Articular chondrocyte of knee joint (primary cell): ENCODE measurements around the gene C1orf52. TPM values are rescaled to one million over a fixed set of nuclear protein-coding genes. Genes with fewer than 3 reads are reported as not detected.

ENCODE experiments used
- small RNA-seq: library from RNA; depleted of rRNA; stranded (forward); fragments of <200 nt; gene quantifications from one replicate; pipeline ENCODE3, GENCODE V24; 2012
- total RNA-seq: library from RNA; depleted of rRNA; stranded (reverse); fragments of >200 nt; gene quantifications from 2 replicates; pipeline ENCODE4 v1.2.3, GENCODE V29; 2012

C1orf52 gene
- total RNA-seq = 13.5 and 14.6 TPM in 2 replicates

DNA sequence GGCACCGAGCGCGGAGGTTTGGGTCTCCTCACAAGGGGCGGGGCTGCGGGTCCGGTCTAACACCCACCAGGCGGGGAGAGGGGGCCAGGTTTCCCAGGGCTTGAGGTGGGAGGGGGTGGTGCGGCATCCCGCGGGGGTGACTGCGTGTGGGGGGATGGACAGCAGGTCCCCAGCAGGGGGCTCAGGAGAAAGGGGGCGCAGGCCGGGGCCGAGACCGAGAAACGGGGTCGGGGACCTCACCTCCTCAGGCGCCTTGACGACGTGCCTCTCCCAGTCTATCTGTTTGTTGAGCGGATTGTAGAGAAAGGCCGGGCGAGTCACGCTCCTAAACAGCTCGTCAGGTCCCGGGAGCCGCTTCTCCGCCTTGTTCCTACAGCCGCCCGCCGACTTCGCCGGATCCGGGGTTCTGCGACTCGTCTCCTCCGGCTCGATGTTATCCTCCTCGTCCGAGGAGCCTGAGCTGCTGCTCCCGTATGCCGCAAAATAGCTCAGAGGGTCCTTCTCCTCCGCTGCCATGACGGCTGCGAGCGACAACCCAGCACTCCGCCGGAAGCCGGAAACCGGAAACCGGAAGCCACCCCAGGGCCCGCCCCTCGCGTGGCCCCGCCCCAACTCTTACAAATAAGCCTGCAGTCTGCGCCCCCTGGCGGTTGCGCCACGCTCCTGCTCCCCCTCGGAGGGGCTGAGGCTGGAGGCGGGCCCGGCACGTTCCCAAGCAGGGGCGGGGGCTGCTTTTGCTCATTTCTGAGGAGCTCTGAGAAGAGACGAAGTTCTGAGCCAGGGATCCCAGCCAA is at the start of gene C1orf52:
C1orf52 (minus strand) TSS at position 545 of the 794 bp plus-strand sequence; CDS start at position 516, 29 bp downstream.

DNA sequence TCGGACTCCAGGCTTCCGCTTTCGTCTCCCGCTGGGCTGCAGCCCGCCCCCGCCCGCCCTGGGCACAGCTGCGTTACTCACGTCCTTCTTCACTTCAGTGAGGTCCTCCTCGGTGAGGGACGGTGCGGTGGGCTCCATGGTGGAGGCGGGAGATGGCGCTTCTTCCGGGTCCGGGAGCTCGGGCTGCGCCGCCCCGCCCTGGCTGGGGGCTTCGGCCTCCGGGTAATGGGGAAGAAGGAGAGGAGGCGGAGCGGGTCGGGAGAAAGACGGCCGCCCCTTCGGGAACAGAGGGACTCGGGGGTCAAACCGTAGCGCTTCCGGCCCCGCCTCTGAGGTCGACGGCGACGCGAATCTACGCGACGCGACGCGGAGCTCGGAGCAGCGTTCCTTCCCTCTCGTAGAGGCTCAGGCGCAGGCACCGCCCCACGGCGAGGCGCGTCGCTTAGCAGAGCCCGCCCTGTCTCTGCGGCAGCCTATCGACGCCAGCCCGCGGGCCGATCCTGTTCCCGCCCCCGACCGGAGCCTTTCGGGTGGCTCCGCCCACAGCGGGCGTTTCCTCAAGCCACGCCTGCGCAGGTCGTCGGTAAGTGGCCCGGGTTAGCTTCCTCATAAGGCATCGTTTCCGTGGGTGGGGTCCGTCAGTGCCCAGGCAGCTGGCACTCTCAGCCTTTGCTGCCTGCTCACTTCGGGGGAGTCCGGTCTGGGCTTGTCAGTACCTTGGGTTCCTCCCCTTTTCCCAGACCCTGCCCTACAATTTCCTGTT is 16.9 kb upstream of the C1orf52 start, which contains the start of gene BCL10:
BCL10 (minus strand) TSS at position 418 of the 763 bp plus-strand sequence; CDS start at position 138, 280 bp downstream.

DNA sequence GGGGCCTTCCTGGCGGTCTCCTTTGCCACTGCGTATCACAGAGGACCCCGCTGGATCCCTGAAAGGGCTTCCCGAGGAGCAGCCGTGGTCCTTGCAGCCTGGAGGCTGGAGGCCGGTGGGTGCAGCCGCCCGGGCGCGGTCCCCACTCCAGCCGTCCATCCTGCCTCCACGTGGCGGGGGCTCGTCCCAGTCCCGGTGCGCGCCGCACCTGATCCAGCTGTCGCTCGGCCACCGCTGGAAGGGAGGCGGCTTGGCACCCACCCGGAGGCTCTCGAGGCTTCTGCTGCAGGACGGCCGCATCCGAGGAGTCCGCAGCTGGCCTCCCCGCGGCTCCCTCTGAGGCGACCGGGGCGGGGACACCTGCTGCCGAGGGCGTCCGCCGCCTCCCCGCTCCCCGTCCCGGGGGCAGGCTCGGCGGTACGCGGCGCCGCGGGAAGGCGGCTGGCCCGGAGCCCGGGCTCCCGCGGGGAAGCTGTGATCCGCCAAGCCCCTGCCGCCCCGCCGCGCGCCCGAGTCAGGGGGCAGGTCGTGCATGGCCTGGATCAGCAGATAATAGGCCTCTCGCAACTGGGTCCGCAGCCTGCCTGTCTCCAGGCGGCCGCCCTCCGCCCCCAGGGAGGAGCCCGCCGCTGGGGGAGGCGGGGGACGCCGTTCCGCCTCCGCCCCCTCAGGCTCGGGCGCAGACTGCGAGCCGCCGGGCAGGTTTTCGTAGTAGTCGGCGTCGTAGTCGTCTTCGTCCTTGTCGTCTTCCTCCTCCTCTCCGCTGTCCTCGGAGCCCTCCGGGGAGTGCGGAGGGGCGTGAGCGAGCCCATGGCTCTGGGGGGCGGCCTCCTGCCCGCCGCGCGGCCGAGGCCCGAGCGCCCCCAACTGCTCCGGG is 58.8 kb downstream of the C1orf52 start, which contains the start of gene SYDE2:
SYDE2 (minus strand) TSS at position 554 of the 877 bp plus-strand sequence; CDS start at position 534, 20 bp downstream.

Small RNA genes lying within 50 kb of the gene (small RNA-seq; reads per million reads assigned to genes)
- gene RF00019 = not detected

Other genes starting within 250 kb of the C1orf52 start
- 7.8 and 13.7 TPM in 2 replicates for gene MCOLN3, start 211.2 kb downstream of the C1orf52 start, total RNA-seq
- gene SYDE2, start 58.6 kb downstream of the C1orf52 start, total RNA-seq = 6.9 and 8.6 TPM in 2 replicates
- 39.9 and 50.0 TPM in 2 replicates for gene BCL10, start 17.0 kb upstream of the C1orf52 start, total RNA-seq
- gene DDAH1, start 205.5 kb upstream of the C1orf52 start, total RNA-seq = 108 and 134 TPM in 2 replicates